Umbilical cord (tissue), 2 donors: Measurements from ENCODE around the gene CMSS1. TPM values are rescaled to one million over a fixed set of nuclear protein-coding genes. Genes with fewer than 3 reads are reported as not detected.

ENCODE experiments used
- DNase-seq: peaks from one replicate; pipeline ENCODE4 v3.0.0-alpha.2; 2015; ENCODE audit warnings: low spot score
- total RNA-seq: library from RNA; depleted of rRNA; stranded (reverse); fragments of >200 nt; gene quantifications from one replicate; pipeline ENCODE4 v1.2.3, GENCODE V29; 2014; ENCODE audit warnings: low replicate concordance; ENCODE audit not compliant: insufficient read depth

CMSS1 gene
- 13.7 TPM for total RNA-seq

DNA sequence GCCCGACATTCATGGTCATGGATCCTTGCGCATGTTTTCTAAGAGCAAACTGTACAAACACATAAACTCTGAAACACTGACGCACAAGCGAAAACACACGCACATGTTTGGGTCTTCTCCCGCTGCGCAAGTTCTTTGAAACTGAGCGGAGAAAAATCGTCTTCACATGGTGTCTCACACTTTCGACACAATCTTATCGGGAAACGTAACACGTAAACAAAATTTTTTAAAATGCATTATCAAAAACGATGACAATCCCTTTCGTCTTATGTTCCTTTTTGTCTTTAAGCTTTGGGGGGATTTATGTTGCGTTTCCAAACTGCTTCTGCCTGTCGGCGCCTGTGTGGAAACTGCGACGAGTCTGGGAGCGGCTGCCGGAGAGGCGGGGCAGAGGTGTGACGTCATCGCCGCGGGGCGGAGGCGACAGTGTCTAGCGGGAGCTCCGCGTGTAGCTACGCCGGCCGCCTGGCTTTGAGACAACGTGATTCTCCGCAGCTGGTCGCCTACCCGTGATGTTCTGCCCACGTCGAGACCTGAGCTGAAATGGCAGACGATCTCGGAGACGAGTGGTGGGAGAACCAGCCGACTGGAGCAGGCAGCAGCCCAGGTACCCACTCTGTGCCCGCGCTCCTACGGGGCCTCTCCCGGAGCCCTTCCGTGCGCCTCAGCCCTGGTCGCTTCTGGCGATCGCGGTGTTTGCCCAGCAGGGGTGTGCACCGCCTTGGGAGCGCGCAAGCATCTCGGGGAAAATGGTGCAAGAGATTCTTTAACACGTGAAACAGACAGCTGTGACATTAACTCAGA, at the start of gene CMSS1:
Gene CMSS1, plus strand, starts transcription at position 426 of the 804 bp plus-strand sequence.
- DNase-seq = peak; percentile 95

DNA sequence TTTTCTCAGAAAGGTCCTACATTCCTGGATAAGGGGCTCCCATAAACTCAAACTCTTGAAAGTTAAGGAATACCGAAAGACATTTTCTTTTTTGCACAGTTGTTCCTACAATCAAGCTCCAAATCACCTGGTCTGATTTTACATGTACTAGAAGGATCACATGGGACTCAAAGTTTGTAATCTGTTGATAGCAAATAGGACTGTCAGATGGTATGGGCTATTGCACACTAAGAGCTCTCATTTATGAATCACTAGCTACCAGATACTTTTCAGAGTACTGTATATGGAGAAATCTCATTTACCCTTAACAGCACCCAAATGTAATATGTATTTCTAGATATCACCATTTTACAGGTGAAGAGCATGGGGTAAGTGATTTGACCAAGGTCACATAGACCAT, 49.5 kb upstream of the CMSS1 start:
- no peak for DNase-seq

DNA sequence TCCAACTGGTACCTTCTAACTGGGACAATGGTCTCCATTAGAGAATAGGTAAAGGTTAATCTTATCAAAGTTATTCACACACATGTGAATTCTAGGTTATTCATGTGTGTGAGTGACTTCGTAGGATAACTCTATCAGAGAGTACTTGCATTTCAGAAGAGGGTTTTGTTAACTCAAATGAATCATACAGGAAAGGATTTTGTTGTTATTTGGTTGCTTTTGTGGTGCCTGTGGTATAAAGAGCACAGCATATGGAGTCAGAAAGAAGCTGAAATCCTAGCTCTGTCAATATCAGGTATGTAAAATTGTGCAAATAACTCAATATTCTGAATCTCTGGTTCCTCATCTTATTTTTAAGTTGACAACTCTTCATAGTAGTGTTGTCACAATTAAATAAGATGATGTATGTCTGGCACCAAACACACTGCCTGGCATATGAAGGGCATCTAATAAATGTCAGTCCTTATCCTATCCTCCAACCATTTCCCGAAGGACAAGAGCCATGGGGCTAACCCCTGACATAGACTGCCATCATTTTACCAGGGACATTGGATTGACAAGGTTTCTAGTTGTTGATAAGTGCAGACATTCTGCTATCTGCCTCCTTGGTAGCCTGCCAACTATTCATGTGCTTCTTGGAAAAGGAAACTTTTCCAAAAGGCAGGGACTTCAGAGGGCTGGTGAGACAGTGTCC, 48.7 kb upstream of the CMSS1 start:
- no peak for DNase-seq

DNA sequence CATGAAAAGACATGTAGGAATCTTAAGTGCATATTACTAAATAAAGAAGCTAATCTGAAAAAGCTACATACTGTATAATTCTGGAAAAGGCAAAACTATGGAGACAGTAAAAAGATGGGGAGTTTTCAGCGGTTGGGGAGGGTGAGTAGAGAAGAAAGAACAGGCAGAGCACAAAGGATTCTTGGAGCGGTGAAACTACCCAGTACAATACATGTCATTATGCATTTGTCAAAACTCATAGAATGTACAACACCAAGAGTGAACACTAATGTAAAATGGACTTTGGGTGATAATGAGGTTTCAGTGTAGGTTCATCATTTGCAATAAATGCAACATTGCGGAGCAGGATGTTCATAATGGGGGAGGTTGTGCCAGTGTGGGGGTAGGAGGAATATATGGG, 45.5 kb upstream of the CMSS1 start:
- DNase-seq = no peak

DNA sequence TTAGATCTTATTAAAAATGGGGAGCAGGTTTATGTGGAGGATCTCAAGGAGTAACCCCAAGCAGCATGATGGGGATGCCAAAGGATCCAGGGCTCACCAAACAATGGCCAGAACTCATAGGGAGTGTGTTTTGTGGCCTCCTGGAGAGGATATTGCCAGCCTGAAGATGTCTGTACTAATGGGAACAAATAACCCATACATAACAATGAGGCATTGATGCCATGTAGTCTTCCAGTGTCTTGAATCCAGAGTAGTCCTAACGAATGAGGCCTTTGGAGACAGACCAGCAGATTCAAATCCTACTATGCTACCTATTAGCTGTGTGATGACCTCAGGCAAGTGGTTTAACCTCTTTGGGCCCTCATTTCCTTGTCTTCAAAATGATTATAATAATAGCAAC, 45.0 kb upstream of the CMSS1 start:
- no peak for DNase-seq

GRCh38 chr3:99774467-99774866, 43.2 kb upstream of the CMSS1 start:
- DNase-seq = peak; percentile 48

DNA sequence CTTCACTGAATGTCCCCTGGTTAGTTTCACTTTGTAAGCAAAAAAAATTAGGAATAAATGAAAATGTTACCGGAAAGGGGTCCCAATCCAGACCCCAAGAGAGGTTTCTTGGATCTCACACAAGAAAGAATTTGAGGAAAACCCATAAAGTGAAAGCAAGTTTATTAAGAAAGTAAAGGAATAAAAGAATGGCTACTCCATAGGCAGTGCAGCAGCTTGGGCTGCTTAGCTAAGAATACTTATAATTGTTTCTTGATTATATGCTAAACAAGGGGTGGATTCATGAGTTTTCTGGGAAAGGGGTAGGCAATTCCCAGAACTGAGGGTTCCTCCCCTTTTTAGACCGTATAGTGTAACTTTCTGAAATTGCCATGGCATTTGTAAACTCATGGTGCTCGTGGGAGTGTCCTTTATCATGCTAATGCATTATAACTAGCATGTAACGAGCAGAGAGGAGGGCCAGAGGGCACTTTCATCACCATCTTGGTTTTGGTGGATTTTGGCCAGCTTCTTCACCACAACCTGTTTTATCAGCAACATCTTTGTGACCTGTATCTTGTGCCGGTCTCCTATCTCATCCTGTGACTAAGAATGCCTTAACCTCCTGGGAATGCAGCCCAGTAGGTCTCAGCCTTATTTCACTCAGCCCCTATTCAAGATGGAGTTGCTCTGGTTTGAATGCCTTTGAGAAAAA, 41.0 kb upstream of the CMSS1 start:
- DNase-seq = no peak

DNA sequence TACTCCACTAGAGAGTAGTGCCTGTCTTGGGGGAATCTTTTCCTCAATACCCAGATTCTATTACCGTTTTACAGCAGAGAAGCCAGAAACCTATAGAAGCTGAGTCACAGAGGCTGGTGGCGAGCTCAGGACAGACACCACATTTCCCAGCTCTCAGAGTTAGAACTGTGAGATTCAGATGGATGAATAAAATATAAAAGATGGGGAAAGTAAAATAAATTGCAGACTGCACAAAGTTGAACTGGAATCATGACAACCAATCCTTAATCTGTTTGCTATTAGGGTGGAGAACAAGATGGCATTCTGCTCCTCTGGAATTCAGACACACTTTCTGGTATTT, 40.5 kb upstream of the CMSS1 start:
- DNase-seq = no peak

- DNase-seq = no peak
Measured at GRCh38 chr3:99777708-99778107, 40.0 kb upstream of the CMSS1 start.

DNA sequence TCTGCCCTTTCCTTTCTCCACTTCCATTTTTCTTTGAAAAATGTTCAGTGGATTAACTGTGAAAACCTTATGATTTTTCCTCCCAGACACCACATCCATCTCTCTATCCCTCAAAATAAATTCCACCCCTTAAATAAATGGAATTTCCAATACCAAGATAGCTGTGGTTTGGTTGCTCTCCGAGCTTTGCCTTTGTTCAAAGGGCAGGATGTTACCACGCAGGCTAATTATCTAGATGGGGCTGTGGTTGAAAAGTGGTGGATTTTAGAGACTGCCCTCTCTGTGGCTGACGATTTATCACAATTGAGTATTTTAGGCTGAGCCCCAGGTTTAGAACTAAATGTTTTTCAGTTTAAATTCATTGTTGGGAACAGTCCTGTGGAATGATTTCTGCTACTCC, 36.9 kb upstream of the CMSS1 start:
- no peak for DNase-seq

DNA sequence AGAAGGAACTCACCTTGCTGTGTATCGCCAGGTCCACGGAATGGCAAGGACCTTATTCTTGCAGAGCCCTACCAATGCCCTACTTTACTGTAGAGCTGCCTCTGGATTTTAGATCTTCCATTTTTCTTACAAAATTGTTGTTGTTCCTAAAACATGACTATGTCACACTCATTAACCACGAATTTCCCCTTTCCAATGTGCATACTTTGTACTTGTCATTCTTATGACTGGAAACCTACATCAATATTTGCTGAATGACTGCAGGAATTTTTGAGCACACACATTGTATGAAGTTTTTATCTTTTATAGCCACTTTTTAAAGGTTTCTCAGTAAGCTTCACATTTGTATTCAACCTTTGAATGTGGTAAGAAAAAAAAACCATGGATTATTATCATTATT, 35.9 kb upstream of the CMSS1 start:
- no peak for DNase-seq

GRCh38 chr3:99783011-99783573, 34.6 kb upstream of the CMSS1 start:
- DNase-seq = no peak

- DNase-seq = peak; percentile 71
Measured at GRCh38 chr3:99789011-99789721, 28.5 kb upstream of the CMSS1 start.

- DNase-seq = no peak
Measured at GRCh38 chr3:99794485-99794884, 23.2 kb upstream of the CMSS1 start.

GRCh38 chr3:99795573-99795972, 22.1 kb upstream of the CMSS1 start:
- DNase-seq = no peak

GRCh38 chr3:99799422-99799821, 18.2 kb upstream of the CMSS1 start:
- DNase-seq = no peak

GRCh38 chr3:99803297-99803696, 14.4 kb upstream of the CMSS1 start:
- no peak for DNase-seq

- no peak for DNase-seq
Measured at GRCh38 chr3:99805160-99805559, 12.5 kb upstream of the CMSS1 start.

GRCh38 chr3:99808163-99808794, 9.4 kb upstream of the CMSS1 start:
- DNase-seq = peak; percentile 52

- no peak for DNase-seq
Measured at GRCh38 chr3:99809565-99809964, 8.1 kb upstream of the CMSS1 start.

DNA sequence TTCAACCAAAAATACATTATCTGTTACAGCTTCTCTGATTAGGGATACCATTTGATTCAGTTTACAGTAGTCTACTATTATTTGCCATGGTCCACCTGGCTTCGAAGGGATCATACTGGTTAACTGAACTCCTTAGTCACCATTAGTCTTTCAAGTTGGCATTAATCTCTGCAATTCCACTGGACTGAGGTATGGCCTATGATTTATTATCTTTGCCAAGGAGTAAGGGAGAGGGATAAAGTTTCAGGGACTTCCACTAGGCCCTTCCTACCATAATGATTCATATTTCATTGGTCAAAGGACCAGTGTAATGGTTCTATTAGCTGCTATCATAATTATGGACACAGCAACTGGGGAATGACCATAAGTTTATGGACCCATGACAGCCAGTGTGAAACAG, 7.3 kb upstream of the CMSS1 start:
- DNase-seq = no peak
